Fibroblast of peridontal ligament (primary cell): Measurements from ENCODE around the gene CAMK2A.

Source experiments
- DNase-seq: peaks from one replicate; pipeline ENCODE4 v3.0.0-alpha.2; 2010; ENCODE audit errors: extremely low read depth

The CAMK2A gene

GRCh38 chr5:150278916-150279315, 10.7 kb downstream of the CAMK2A start:
- DNase-seq: peak; percentile 73

GRCh38 chr5:150278046-150278730, 11.4 kb downstream of the CAMK2A start:
- DNase-seq: peak; percentile 18

GRCh38 chr5:150277043-150277442, 12.5 kb downstream of the CAMK2A start:
- no peak for DNase-seq

GRCh38 chr5:150274811-150275210, 14.8 kb downstream of the CAMK2A start:
- DNase-seq: no peak

GRCh38 chr5:150272531-150272930, 17.0 kb downstream of the CAMK2A start:
- DNase-seq: peak; percentile 51

GRCh38 chr5:150271923-150272322, 17.6 kb downstream of the CAMK2A start:
- DNase-seq: no peak

GRCh38 chr5:150271296-150271692, 18.3 kb downstream of the CAMK2A start:
- DNase-seq: no peak

GRCh38 chr5:150270541-150271295, 18.9 kb downstream of the CAMK2A start:
- DNase-seq: no peak

- peak; percentile 37 for DNase-seq
Observed at GRCh38 chr5:150266871-150267291, 22.7 kb downstream of the CAMK2A start.

GRCh38 chr5:150265870-150266383, 23.6 kb downstream of the CAMK2A start:
- no peak for DNase-seq

- no peak for DNase-seq
Observed at GRCh38 chr5:150264667-150265603, 24.6 kb downstream of the CAMK2A start.

GRCh38 chr5:150263801-150264621, 25.6 kb downstream of the CAMK2A start:
- peak; percentile 74 for DNase-seq

GRCh38 chr5:150263375-150263775, 26.2 kb downstream of the CAMK2A start:
- peak; percentile 12 for DNase-seq

- no peak for DNase-seq
Observed at GRCh38 chr5:150262502-150262901, 27.1 kb downstream of the CAMK2A start.

GRCh38 chr5:150261231-150261630, 28.3 kb downstream of the CAMK2A start:
- peak; percentile 11 for DNase-seq

GRCh38 chr5:150258130-150258529, 31.4 kb downstream of the CAMK2A start:
- DNase-seq: peak; percentile 45

GRCh38 chr5:150257424-150257823, 32.1 kb downstream of the CAMK2A start:
- no peak for DNase-seq

GRCh38 chr5:150256410-150257064, 33.0 kb downstream of the CAMK2A start:
- DNase-seq: no peak

GRCh38 chr5:150255659-150256409, 33.7 kb downstream of the CAMK2A start:
- peak; percentile 33 for DNase-seq

- DNase-seq: no peak
Observed at GRCh38 chr5:150254774-150255173, 34.8 kb downstream of the CAMK2A start.
